GM06990 (cell line): ENCODE measurements around the gene LFNG.

ENCODE experiments used
- DNase-seq: peaks from one replicate; pipeline ENCODE4 v3.0.0-alpha.2; 2011; ENCODE audit not compliant: insufficient read length; ENCODE audit errors: extremely low read depth
- H3K27me3 ChIP-seq: replicated peaks from 2 replicates; pipeline ENCODE4 v1.6.0; 2011; ENCODE audit warnings: low read length; ENCODE audit not compliant: control insufficient read depth, insufficient read depth
- H3K36me3 ChIP-seq: 2 replicates; pipeline ENCODE4 v1.5.1; 2011; ENCODE audit warnings: low read length; ENCODE audit not compliant: control insufficient read depth, insufficient read depth
- H3K4me3 ChIP-seq: replicated peaks from 2 replicates; pipeline ENCODE4 v1.5.1; 2011; ENCODE audit warnings: low read depth, mild to moderate bottlenecking, control low read depth, low read length
- TF ChIP-seq, protein P1 (sequence below): IDR thresholded peaks from 2 replicates; pipeline ENCODE4 v1.5.1; 2011; ENCODE audit warnings: low read length, control low read depth, mild to moderate bottlenecking, inconsistent platforms; ENCODE audit not compliant: insufficient read depth, poor library complexity, severe bottlenecking

Gene LFNG

DNA sequence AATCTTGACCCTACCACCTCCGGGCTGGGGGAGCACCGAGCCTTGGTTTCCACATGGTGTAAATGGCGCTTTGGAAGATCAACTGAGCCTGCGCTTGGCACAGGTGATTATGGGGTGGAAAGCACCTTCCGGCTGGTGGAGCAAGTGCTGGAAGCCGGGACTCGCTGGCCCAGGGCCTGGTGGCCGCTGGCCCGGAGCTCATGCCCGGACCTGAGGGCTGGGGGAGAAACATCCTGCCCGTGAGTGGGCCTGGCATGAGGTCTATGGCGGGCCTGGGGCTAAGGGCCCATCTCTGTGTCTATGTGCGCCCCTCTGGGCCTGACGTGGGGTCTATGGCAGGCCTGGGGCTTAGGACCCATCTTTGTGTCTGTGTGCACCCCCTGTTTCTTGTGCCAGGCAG, 14.2 kb upstream of the LFNG start:
- no peak for DNase-seq
- Histone ChIP-seq H3K36me3 (no peaks in the 10 kb centered on the region), H3K27me3 (no peaks in the 10 kb centered on the region), H3K4me3 (no peak overlapping the region)
- TF ChIP-seq, protein P1, sequence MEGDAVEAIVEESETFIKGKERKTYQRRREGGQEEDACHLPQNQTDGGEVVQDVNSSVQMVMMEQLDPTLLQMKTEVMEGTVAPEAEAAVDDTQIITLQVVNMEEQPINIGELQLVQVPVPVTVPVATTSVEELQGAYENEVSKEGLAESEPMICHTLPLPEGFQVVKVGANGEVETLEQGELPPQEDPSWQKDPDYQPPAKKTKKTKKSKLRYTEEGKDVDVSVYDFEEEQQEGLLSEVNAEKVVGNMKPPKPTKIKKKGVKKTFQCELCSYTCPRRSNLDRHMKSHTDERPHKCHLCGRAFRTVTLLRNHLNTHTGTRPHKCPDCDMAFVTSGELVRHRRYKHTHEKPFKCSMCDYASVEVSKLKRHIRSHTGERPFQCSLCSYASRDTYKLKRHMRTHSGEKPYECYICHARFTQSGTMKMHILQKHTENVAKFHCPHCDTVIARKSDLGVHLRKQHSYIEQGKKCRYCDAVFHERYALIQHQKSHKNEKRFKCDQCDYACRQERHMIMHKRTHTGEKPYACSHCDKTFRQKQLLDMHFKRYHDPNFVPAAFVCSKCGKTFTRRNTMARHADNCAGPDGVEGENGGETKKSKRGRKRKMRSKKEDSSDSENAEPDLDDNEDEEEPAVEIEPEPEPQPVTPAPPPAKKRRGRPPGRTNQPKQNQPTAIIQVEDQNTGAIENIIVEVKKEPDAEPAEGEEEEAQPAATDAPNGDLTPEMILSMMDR: no peak

DNA sequence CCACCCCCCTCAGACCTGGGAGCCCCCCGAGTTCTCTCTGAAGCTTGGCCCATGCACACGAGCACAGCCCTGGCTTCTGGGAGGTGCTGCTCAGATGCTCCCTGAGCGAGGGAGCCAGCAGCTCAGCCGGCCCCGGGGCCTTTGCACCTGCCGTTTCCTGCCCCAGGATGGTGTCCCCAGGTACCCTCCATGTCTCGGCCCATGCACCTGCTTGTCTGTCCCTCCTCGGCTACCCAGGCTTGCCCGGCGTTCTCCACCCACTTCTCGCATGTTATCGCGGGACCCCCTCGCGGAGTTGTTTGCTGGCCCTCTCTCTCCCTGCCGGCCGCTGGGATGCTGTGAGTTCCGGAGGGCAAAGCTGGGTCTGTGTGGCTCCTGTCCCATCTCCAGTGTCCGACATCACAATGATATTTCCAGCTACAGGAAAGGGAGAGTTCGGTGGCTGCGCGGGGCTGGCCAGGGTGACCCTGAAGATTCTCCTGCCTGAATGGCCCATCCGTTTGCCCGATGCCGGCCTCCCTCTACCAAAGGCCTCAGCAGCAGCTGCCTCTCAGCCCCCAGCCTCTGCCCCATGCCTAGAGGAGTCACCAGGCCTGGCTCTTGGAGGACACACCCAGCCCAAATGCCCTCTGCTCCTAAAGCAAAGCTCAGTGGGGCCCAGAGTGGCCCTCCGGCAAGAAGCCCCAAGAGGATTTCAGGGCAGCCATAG, 12.2 kb upstream of the LFNG start:
- no peak for DNase-seq
- TF ChIP-seq, protein P1: no peak
- Histone ChIP-seq H3K27me3 (no peaks in the 10 kb centered on the region), H3K36me3 (no peaks in the 10 kb centered on the region), H3K4me3 (no peak overlapping the region)

DNA sequence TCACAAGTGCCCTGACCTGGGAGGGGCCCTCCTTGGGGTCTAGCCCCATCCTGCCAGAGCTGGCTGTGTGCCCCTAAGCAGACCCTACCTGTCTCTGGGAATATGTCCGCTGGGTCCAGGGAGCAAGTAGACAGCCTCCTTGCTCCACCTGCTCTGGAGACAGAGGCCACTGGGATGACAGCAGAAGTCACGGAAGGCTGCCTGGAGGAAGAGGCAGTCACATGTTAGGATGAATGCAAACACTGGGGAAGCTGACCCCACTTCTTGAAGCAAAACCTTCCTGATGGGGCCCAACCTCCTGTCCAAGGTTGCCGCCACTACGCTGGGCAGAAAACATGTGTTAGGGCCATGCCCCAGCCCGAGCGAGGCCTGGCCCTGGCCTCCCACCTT, 11.7 kb upstream of the LFNG start:
- Histone ChIP-seq H3K27me3 (no peaks in the 10 kb centered on the region), H3K4me3 (no peak overlapping the region), H3K36me3 (no peaks in the 10 kb centered on the region)
- TF ChIP-seq, protein P1: no peak
- no peak for DNase-seq

DNA sequence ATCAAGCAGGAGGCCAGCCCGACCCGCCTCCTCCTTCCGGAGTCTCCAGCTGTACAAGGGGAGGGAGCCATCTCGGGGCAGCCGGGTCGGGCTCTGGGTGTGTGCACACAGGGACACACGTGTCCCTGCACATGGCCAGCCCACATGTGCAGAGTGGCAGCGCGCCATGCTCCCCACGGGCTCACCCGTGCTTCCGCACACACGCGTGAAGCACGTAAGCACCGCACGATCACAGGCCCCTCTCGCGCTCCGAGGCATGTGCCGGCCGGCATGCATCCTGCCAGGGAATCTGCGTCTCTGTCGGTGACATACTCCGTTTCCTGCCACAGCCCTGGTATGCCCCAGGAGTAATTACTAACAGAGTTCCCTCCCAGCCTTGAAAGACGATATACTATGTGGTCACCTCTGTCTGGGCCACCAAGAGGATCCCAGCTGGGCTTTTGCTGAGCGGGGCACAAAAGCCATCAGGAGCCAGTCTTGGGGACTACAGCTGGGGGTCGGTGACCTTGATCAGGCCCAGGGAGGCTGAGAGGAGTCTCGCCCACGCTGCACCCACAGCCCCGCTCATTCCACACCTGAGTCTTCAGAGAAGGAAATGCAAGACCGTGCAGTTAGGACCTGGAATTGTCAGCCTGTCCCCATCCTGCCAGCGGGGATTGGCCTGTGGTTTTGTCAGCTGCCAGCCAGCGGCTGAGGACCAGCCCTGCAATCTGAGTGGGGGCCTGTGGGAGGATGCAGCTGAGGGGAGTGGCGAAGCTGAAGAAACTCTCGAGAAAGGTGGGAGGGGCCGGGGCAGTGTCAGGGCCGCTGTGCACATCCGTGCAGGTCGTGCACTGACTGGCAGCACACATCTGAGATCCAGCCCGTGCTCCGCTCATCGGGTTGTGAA, 11.0 kb upstream of the LFNG start:
- H3K27me3 ChIP-seq: no peaks in the 10 kb centered on the region
- H3K4me3 ChIP-seq: no peak overlapping the region
- TF ChIP-seq, protein P1: no peak
- H3K36me3 ChIP-seq: no peaks in the 10 kb centered on the region
- DNase-seq: peak; percentile 53

DNA sequence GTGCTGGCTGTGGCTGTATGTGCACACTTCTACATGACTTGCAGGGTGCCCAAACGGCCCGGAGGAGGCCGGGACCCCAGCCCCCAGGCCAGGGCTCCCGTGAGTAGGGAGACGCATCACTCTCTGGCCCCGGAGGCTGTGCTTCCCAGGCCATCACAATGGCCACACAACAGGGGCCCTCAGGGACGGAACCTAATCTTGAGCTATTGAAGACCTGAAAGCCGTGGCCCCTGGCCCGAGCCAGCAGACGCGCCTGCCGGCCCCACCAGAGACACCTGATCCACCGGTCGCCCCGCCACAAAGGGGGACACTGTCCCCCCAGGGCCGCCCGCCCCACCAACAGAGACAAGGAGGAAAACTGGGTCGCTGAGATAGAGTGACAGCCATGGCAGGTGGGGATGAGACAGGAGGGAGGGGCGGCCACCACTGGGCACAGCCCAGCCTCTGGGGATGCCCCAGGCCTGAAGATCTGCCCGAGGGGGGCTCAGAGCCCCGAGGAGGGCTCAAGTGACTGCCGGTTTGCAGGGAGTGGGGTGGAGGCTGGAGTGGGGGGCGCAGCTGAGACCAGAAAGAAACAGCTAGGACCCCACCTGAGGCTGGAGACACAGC, 10.2 kb upstream of the LFNG start:
- DNase-seq: no peak
- Histone ChIP-seq H3K4me3 (no peak overlapping the region), H3K36me3 (no peaks in the 10 kb centered on the region)

More for the DNA sequence above, 10.2 kb upstream of the LFNG start:
- H3K27me3 ChIP-seq: no peaks in the 10 kb centered on the region
- TF ChIP-seq, protein P1: no peak
